Activated CD4-positive, alpha-beta T cell treated with anti-CD3 and anti-CD28 coated beads, Interleukin-2, Interleukin-4, amounts not matched to agents 100 ng/mL and 50 ng/mL, durations not matched to agents 16 hours and 8 hours (primary cell): ENCODE results near the gene RRN3.
A peak's percentile ranks its signal among the peaks of the same experiment; 100 is the strongest.
"Not testable (repeated sequence)": the region's sequence is repeated elsewhere in the genome, so short reads cannot be mapped to it uniquely, and the experiment has no call there.

ENCODE experiments used
- DNase-seq: peaks from one replicate; pipeline ENCODE4 v3.0.0-alpha.2; 2020; ENCODE audit warnings: low spot score

RRN3 gene

GRCh38 chr16:15096583-15096972 is 2.5 kb upstream of the RRN3 start:
- not testable (repeated sequence) for DNase-seq

- DNase-seq, result not testable (repeated sequence)
Observed at GRCh38 chr16:15093571-15093954, 509 bp downstream of the RRN3 start.

- DNase-seq, result not testable (repeated sequence)
Observed at GRCh38 chr16:15090663-15091269, 3.3 kb downstream of the RRN3 start.

GRCh38 chr16:15082788-15083187 is 11.3 kb downstream of the RRN3 start:
- not testable (repeated sequence) for DNase-seq

GRCh38 chr16:15080883-15081282 is 13.2 kb downstream of the RRN3 start:
- DNase-seq, result not testable (repeated sequence)

GRCh38 chr16:15076161-15076560 is 17.9 kb downstream of the RRN3 start:
- peak; percentile 33 for DNase-seq

GRCh38 chr16:15073101-15073500 is 21.0 kb downstream of the RRN3 start:
- DNase-seq, result no peak

GRCh38 chr16:15071916-15072769 is 21.9 kb downstream of the RRN3 start:
- not testable (repeated sequence) for DNase-seq

- DNase-seq, result not testable (repeated sequence)
Observed at GRCh38 chr16:15071013-15071412, 23.1 kb downstream of the RRN3 start.

- not testable (repeated sequence) for DNase-seq
Observed at GRCh38 chr16:15066690-15067089, 27.4 kb downstream of the RRN3 start.

- not testable (repeated sequence) for DNase-seq
Observed at GRCh38 chr16:15065961-15066360, 28.1 kb downstream of the RRN3 start.

- peak; percentile 43 for DNase-seq
Observed at GRCh38 chr16:15062085-15062810, 31.8 kb downstream of the RRN3 start.

- no peak for DNase-seq
Observed at GRCh38 chr16:15059324-15059723, 34.7 kb downstream of the RRN3 start.

- DNase-seq, result no peak
Observed at GRCh38 chr16:15057681-15058417, 36.2 kb downstream of the RRN3 start.

- DNase-seq, result peak; percentile 54
Observed at GRCh38 chr16:15055141-15056053, 38.7 kb downstream of the RRN3 start.

GRCh38 chr16:15054357-15055140 is 39.5 kb downstream of the RRN3 start:
- no peak for DNase-seq

GRCh38 chr16:15053904-15054303 is 40.2 kb downstream of the RRN3 start:
- no peak for DNase-seq

GRCh38 chr16:15052747-15053476 is 41.2 kb downstream of the RRN3 start:
- DNase-seq, result no peak

- no peak for DNase-seq
Observed at GRCh38 chr16:15051387-15051951, 42.6 kb downstream of the RRN3 start.
